Endothelial cell of hepatic sinusoid (primary cell): Measurements from ENCODE around the gene ARL2.

Experiments used
- in situ Hi-C: cut with HindIII; loops from 2 replicates; pipeline ENCODE4 v1.10.0; 2017; ENCODE audit warnings: low sequenced_read_pairs

The ARL2 gene

GRCh38 chr11:65069217-65069616 lies 55.3 kb downstream of the ARL2 start:
- in situ Hi-C loops: no loop called here
